IPS DF 6.9 (cell line): ENCODE measurements around the gene NFU1.
"Not testable (repeated sequence)": the region's sequence is repeated elsewhere in the genome, so short reads cannot be mapped to it uniquely, and the experiment has no call there.

Experiments
- DNase-seq: peaks from one replicate; pipeline ENCODE4 v3.0.0-alpha.2; 2013; ENCODE audit warnings: low read depth, low spot score
- H3K27ac ChIP-seq: one replicate; pipeline ENCODE4 v1.5.1; 2013; ENCODE audit warnings: low read length, control low read depth
- H3K27me3 ChIP-seq: 2 replicates; pipeline ENCODE4 v1.6.1; 2013; ENCODE audit warnings: mild to moderate bottlenecking, low read length; ENCODE audit not compliant: control insufficient read depth, insufficient read depth
- H3K36me3 ChIP-seq: 2 replicates; pipeline ENCODE4 v1.6.1; 2013; ENCODE audit warnings: low read length; ENCODE audit not compliant: control insufficient read depth, insufficient read depth
- H3K4me1 ChIP-seq: 2 replicates; pipeline ENCODE4 v1.6.1; 2013; ENCODE audit warnings: low read length; ENCODE audit not compliant: control insufficient read depth, insufficient read depth
- H3K4me3 ChIP-seq: 2 replicates; pipeline ENCODE4 v1.5.1; 2013; ENCODE audit warnings: mild to moderate bottlenecking, low read length
- H3K9me3 ChIP-seq: 2 replicates; pipeline ENCODE4 v1.6.1; 2013; ENCODE audit warnings: low read length, inconsistent platforms; ENCODE audit not compliant: control insufficient read depth, insufficient read depth
- WGBS: extraction: QIAGEN DNeasy Blood & Tissue Kit; methylation state at CpG from one replicate; pipeline ENCODE4 v1.1.7; 2013; ENCODE audit warnings: mixed read lengths, missing lambda C conversion rate; ENCODE audit not compliant: insufficient read length, insufficient coverage; 5-methylcytosine and 5-hydroxymethylcytosine counted together

NFU1 gene

DNA sequence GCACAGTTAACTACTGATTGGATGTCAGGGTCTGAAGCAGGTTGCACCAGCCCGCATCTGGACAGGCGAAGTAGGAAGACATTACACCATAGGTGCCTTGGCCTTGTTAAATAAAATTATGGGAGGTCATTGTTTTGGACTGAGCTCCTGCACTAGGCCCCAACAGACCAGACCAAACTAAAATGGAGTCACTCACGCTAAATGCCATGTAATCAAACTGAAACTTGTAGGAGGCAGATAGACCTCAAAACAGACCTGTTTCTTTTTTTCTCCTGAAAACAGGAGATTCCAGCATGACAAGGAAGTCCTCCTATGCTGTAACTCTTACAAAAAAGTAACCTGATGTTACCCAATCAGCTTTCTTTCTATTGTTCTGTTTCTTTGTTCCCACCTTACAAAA is 15.5 kb upstream of the NFU1 start:
- no CpG with 5 or more reads among the region's 3 CpGs for WGBS
- DNase-seq = no peak

GRCh38 chr2:69450735-69451416 is 13.6 kb upstream of the NFU1 start:
- Histone ChIP-seq H3K4me1 (peaks cover 2% of the 10 kb centered on the region; the same call in 1 of the 2 replicates), H3K27ac (no peak overlapping the region), H3K4me3 (no peak overlapping the region), H3K9me3 (no peaks in the 10 kb centered on the region), H3K27me3 (no peaks in the 10 kb centered on the region), H3K36me3 (no peaks in the 10 kb centered on the region)
- no CpG with 5 or more reads among the region's 6 CpGs for WGBS
- no peak for DNase-seq

More for the DNA sequence above, 15.5 kb upstream of the NFU1 start:
- peaks cover 2% of the 10 kb centered on the region; the same call in 1 of the 2 replicates for H3K4me1 ChIP-seq
- H3K9me3 ChIP-seq = no peaks in the 10 kb centered on the region
- no peak overlapping the region for H3K27ac ChIP-seq
- no peaks in the 10 kb centered on the region for H3K27me3 ChIP-seq
- H3K36me3 ChIP-seq = no peaks in the 10 kb centered on the region
- no peak overlapping the region for H3K4me3 ChIP-seq

- no peaks in the 10 kb centered on the region for H3K9me3 ChIP-seq
- DNase-seq = no peak
- no peaks in the 10 kb centered on the region for H3K36me3 ChIP-seq
- H3K4me3 ChIP-seq = no peak overlapping the region
- H3K27me3 ChIP-seq = no peaks in the 10 kb centered on the region
- no peak overlapping the region for H3K27ac ChIP-seq
- WGBS = no CpG with 5 or more reads among the region's 5 CpGs
- peaks cover 2% of the 10 kb centered on the region; the same call in 1 of the 2 replicates for H3K4me1 ChIP-seq
Measured at GRCh38 chr2:69449906-69450305, 12.7 kb upstream of the NFU1 start.

DNA sequence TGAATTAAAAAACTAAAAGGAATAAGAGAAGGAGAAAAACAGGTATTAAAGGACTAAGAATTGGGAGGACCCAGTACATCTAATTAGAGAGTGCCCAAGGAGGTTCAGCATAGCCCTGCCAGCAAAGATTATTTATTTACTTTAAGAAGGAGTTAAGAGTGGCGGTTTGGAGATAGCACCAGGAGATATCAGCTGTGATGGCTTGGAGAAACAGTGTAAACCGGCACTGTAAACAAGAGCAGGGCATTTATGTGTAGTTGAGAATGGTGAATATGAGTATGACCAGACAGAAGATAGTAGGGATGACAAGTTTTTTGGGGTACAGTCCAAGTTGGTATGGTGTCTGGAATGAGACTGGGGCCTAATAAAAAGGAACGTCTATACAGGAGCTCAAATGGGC is 6.4 kb upstream of the NFU1 start:
- H3K27ac ChIP-seq, DNase-seq, H3K4me3 ChIP-seq, H3K36me3 ChIP-seq, H3K9me3 ChIP-seq, H3K4me1 ChIP-seq, H3K27me3 ChIP-seq: not testable (repeated sequence)
- WGBS = no CpG with 5 or more reads among the region's 3 CpGs

GRCh38 chr2:69439499-69439898 is 2.3 kb upstream of the NFU1 start:
- no CpG with 5 or more reads among the region's 2 CpGs for WGBS
- H3K4me3 ChIP-seq, H3K36me3 ChIP-seq, H3K27me3 ChIP-seq, H3K27ac ChIP-seq, DNase-seq, H3K4me1 ChIP-seq, H3K9me3 ChIP-seq: not testable (repeated sequence)

DNA sequence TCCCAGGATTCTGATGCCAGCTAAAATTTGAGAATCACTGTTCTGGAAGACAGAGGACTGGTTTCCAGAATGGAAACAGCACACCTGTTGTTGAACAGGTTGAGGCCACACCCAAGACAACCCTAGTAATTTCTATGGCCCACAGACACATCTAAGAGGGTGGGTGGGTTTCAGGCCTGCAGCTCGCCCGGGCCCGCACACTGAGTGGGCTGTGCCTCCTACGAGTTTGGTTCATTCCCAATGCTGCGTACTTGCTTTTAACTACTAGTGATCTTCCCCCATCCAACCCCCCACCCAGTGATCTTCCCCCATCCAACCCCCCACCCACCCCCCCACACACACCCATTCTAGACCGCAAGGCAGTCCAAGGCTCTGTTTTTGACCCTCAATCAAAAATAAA is 1.3 kb upstream of the NFU1 start:
- Histone ChIP-seq H3K27me3 (no peaks in the 10 kb centered on the region), H3K9me3 (no peaks in the 10 kb centered on the region), H3K4me3 (no peak overlapping the region), H3K36me3 (no peaks in the 10 kb centered on the region), H3K27ac (no peak overlapping the region), H3K4me1 (peaks cover 3% of the 10 kb centered on the region; the same call in 1 of the 2 replicates)
- no peak for DNase-seq
- WGBS = no CpG with 5 or more reads among the region's 6 CpGs

GRCh38 chr2:69437751-69438154 is 518 bp upstream of the NFU1 start:
- H3K36me3 ChIP-seq = no peaks in the 10 kb centered on the region
- no peak overlapping the region; the same call in 1 of the 2 replicates for H3K4me3 ChIP-seq
- no CpG with 5 or more reads among the region's 7 CpGs for WGBS
- no peaks in the 10 kb centered on the region for H3K27me3 ChIP-seq
- H3K27ac ChIP-seq = no peak overlapping the region
- no peaks in the 10 kb centered on the region for H3K9me3 ChIP-seq
- peaks cover 3% of the 10 kb centered on the region; the same call in 1 of the 2 replicates for H3K4me1 ChIP-seq
- DNase-seq = no peak

- DNase-seq = no peak
- Histone ChIP-seq H3K9me3 (no peaks in the 10 kb centered on the region), H3K4me1 (peaks cover 3% of the 10 kb centered on the region; the same call in 1 of the 2 replicates), H3K27me3 (no peaks in the 10 kb centered on the region), H3K4me3 (peak overlapping the region; percentile 76; the same call in 1 of the 2 replicates), H3K27ac (no peak overlapping the region), H3K36me3 (no peaks in the 10 kb centered on the region)
- WGBS = no CpG with 5 or more reads among the region's 5 CpGs
Measured at GRCh38 chr2:69436596-69436937, 668 bp downstream of the NFU1 start.

DNA sequence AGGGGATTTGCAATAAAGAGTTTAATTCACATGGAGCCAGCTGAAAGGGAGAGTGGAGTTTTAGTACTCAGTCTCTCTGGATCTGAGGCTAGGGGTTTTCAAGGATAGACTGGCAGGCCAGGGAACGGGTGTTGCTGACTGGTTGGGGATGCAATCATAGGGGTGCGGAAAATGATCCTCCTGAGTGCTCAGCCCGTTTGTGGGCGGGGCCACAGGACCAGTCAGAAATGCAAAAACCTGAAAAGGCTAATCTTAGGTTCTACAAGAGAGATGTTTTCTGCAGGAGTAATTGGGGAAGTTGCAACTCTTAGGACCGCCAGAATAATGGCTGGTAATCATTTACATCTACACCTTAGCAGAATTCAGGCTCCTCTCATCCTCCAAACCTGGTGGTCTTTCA is 2.5 kb downstream of the NFU1 start:
- no peak overlapping the region for H3K27ac ChIP-seq
- H3K4me3 ChIP-seq = no peak overlapping the region
- DNase-seq = no peak
- H3K36me3 ChIP-seq = no peaks in the 10 kb centered on the region
- H3K4me1 ChIP-seq = peaks cover 3% of the 10 kb centered on the region; the same call in 1 of the 2 replicates
- no peaks in the 10 kb centered on the region for H3K27me3 ChIP-seq
- no CpG with 5 or more reads among the region's 5 CpGs for whole genome bisulfite sequencing
- no peaks in the 10 kb centered on the region for H3K9me3 ChIP-seq

- no CpG with 5 or more reads among the region's 6 CpGs for WGBS
- Histone ChIP-seq H3K36me3 (no peaks in the 10 kb centered on the region), H3K27me3 (no peaks in the 10 kb centered on the region), H3K4me3 (no peak overlapping the region), H3K27ac (no peak overlapping the region), H3K9me3 (no peaks in the 10 kb centered on the region), H3K4me1 (no peaks in the 10 kb centered on the region; the same call in 1 of the 2 replicates)
- no peak for DNase-seq
Measured at GRCh38 chr2:69429491-69430183, 7.6 kb downstream of the NFU1 start.
